Psoas muscle (tissue), 8 donors: Measurements from ENCODE around the gene MZB1. TPM values are rescaled to one million over a fixed set of nuclear protein-coding genes. Genes with fewer than 3 reads are reported as not detected.

ENCODE experiments used
- ATAC-seq, 4 donors: fragments of 200-7000 bp; cut with Tn5 transposase; one replicate each; pipeline ENCODE4 v1.9.1; 2020; ENCODE audit warnings: moderate library complexity in 3 of 4, mild to moderate bottlenecking in 2 of 4
- DNase-seq, 2 donors: peaks; one replicate each; pipeline ENCODE4 v3.0.0-alpha.2; 2020
- H3K27ac ChIP-seq: fragments of 200-600 bp; one replicate; pipeline ENCODE4 v1.8.0; 2022
- H3K27me3 ChIP-seq, 3 donors: fragments of 200-600 bp in 1 of 3; one replicate each; pipeline versions ENCODE4 v1.6.1 to v1.8.0; 2013 to 2022; ENCODE audit warnings: low read length in 2 of 3, mild to moderate bottlenecking in 2 of 3, moderate library complexity in 1 of 3; ENCODE audit not compliant: insufficient read depth in 3 of 3
- H3K36me3 ChIP-seq, 2 donors: fragments of 200-600 bp in 1 of 2; one replicate each; pipeline versions ENCODE4 v1.6.1 to v1.8.0; 2013 to 2022; ENCODE audit warnings: low read depth in 1 of 2, mild to moderate bottlenecking in 1 of 2, moderate library complexity in 1 of 2; ENCODE audit not compliant: insufficient read depth in 1 of 2
- H3K4me1 ChIP-seq: fragments of 200-600 bp; one replicate; pipeline ENCODE4 v1.8.0; 2022
- H3K4me3 ChIP-seq: fragments of 200-600 bp; one replicate; pipeline ENCODE4 v1.8.0; 2022; ENCODE audit warnings: mild to moderate bottlenecking
- H3K9me3 ChIP-seq: fragments of 200-600 bp; one replicate; pipeline ENCODE4 v1.8.0; 2022
- CTCF ChIP-seq: fragments of 200-600 bp; IDR thresholded peaks from one replicate; pipeline ENCODE4 v1.8.0; 2022; ENCODE audit warnings: antibody characterized with exemption
- WGBS, 3 donors: extraction: QIAGEN DNeasy Blood & Tissue Kit; methylation state at CpG; one replicate each; pipeline versions ENCODE4 v1.1.6 to v1.1.7; 2013; 5-methylcytosine and 5-hydroxymethylcytosine counted together
- intact Hi-C, 2 donors: fragments of 100-400 bp; cut with DNase I; formaldehyde crosslinking; loops; one replicate each; pipeline versions ENCODE4 v1.11.0 to v1.14.2; 2022
- polyA plus RNA-seq, 3 donors: library from polyadenylated mRNA; stranded (reverse); fragments of 200-250 nt; gene quantifications; one replicate each; pipeline ENCODE4 v1.2.3, GENCODE V29; 2013
- total RNA-seq, 4 donors: library from RNA; stranded (reverse); fragmentation: NEBNext Ultra II Directional in 2 of 4; extraction: Animal tissue kit (Norgen Biotek cat#: 25700) in 2 of 4; gene quantifications; one replicate each; pipeline versions ENCODE4 v1.2.1 to v1.2.4, GENCODE V29; 2021 to 2023
- donor health status: healthy with polysubstance abuse.
- donor health status: DM: no; HTN: no; CAD: no; lungs with moderate emphysema.
- donor health status: Bipolar disorder and iron deficiency.
- donor health status: healthy.
- donor health status: DM: yes; HTN: yes; CAD: no.
- donor health status: DM: no; HTN: no; CAD: no.
- donor health status: DM: no; HTN: no; CAD: no.
- donor health status: DM: yes; HTN: yes; CAD: no.

MZB1 gene
- total and polyA plus RNA-seq, 7 donors: 0.03 to 1.2 (median 0.57) TPM

GRCh38 chr5:139343476-139343875, 46.2 kb downstream of the MZB1 start:
- no peak for TF ChIP-seq CTCF
- Histone ChIP-seq H3K9me3 (no peaks in the 10 kb centered on the region), H3K36me3 (peaks cover 0 to 4% of the 10 kb centered on the region in 2 donors), H3K4me3 (peak overlapping the region; percentile 98), H3K27me3 (no peaks in the 10 kb centered on the region), H3K4me1 (peaks cover 30% of the 10 kb centered on the region), H3K27ac (peak overlapping the region; percentile 100)
- DNase-seq: no peak
- no peak for ATAC-seq
- 82 to 85% (median 85%) methylated on average over 9 of the region's 9 CpGs for WGBS, 3 donors
- intact Hi-C loops: loop anchor here (5.0 kb wide), 3 partner anchors 41 to 49 kb away; partner anchors contain the start of gene MZB1 (in 1 of the 2)

- H3K9me3 ChIP-seq: no peaks in the 10 kb centered on the region
- no peak for DNase-seq
- peak overlapping the region; percentile 100 for H3K27ac ChIP-seq
- peak overlapping the region; percentile 98 for H3K4me3 ChIP-seq
- H3K36me3 ChIP-seq: peaks cover 0 to 4% of the 10 kb centered on the region in 2 donors
- intact Hi-C loops: loop anchor here (5.0 kb wide), 3 partner anchors 40 to 50 kb away; partner anchors contain the start of gene MZB1 (in 1 of the 2)
- ATAC-seq: no peak
- 0 to 2% (median 1%) methylated on average over 16 of the region's 16 CpGs for WGBS, 3 donors
- TF ChIP-seq CTCF: no peak
- peaks cover 25% of the 10 kb centered on the region for H3K4me1 ChIP-seq
- H3K27me3 ChIP-seq: no peaks in the 10 kb centered on the region
Observed at GRCh38 chr5:139342423-139342723, 47.3 kb downstream of the MZB1 start.

GRCh38 chr5:139341689-139342422, 47.9 kb downstream of the MZB1 start, which contains the start of gene PAIP2:
PAIP2 (plus strand) TSS chr5:139341854; CDS start chr5:139363785, 21,931 bp downstream.
- no peaks in the 10 kb centered on the region for H3K27me3 ChIP-seq
- peaks cover 25% of the 10 kb centered on the region for H3K4me1 ChIP-seq
- peak; percentile 72 for TF ChIP-seq CTCF
- ATAC-seq (peak; percentile 96 to 97 (median 96)), DNase-seq (peak; percentile 98 to 99)
- peak within 1 kb of the TSS; percentile 98 for H3K4me3 ChIP-seq
- WGBS, 3 donors: 0% methylated on average over 55 to 66 of the region's 66 CpGs
- intact Hi-C loops: loop anchor here (5.0 kb wide), 3 partner anchors 40 to 50 kb away; partner anchors contain the start of gene MZB1 (in 1 of the 2)
- no peaks in the 10 kb centered on the region for H3K9me3 ChIP-seq
- H3K27ac ChIP-seq: peak within 1 kb of the TSS; percentile 100
- H3K36me3 ChIP-seq: peaks cover 0 to 4% of the 10 kb centered on the region in 2 donors

- H3K4me3 ChIP-seq: peak overlapping the region; percentile 98
- no peaks in the 10 kb centered on the region for H3K9me3 ChIP-seq
- peaks cover 25% of the 10 kb centered on the region for H3K4me1 ChIP-seq
- TF ChIP-seq CTCF: no peak
- H3K27me3 ChIP-seq: no peaks in the 10 kb centered on the region
- H3K36me3 ChIP-seq: peaks cover 0 to 4% of the 10 kb centered on the region in 2 donors
- no peak for ATAC-seq
- no peak for DNase-seq
- peak overlapping the region; percentile 100 for H3K27ac ChIP-seq
- 4 to 8% (median 5%) methylated on average over 15 to 17 of the region's 17 CpGs for WGBS, 3 donors
- intact Hi-C loops: loop anchor here (5.0 kb wide), 3 partner anchors 39 to 51 kb away; partner anchors contain the start of gene MZB1 (in 1 of the 2)
Observed at GRCh38 chr5:139341187-139341688, 48.5 kb downstream of the MZB1 start.
